ENCODE results near the gene PRKCA. TPM values are rescaled to one million over a fixed set of nuclear protein-coding genes. Genes with fewer than 3 reads are reported as not detected.

The PRKCA gene
- total and polyA plus RNA-seq, 2 donors from 2014 or later = 8.0 to 50.8 TPM

DNA sequence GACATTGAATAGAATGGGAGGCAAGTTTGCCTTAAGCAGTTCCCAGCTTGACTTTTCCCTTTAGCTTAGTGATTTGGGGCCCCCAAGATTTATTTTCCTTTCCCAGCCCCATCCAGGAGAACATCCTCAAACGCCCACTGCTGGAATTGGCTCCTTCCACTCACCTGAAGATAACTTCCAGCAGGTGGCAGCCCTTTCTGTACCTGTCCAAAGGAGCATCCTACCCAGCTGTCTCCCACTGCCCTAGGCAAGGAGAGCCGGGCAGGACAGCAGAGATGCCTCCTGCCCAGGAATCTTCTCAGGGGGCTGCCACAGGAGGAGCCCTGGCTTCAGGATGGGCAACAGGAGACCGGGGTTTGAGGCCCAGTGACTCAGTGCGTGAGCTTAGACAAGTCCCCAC is 538.9 kb downstream of the PRKCA start:
- no peaks in the 10 kb centered on the region for H3K4me1 ChIP-seq (ENCODE audit: control insufficient read depth in 2 of 3, insufficient read depth in 2 of 3, low read depth in 1 of 3, low read length in 3 of 3)
- FAIRE-seq (no peak), DNase-seq (no peak)
- no peak overlapping the region for H3K4me3 ChIP-seq (ENCODE audit: low read length in 3 of 3)
- H3K36me3 ChIP-seq (ENCODE audit: control insufficient read depth in 2 of 3, insufficient read depth in 3 of 3, low read length in 3 of 3) = no peaks in the 10 kb centered on the region
- no peak overlapping the region for H3K9ac ChIP-seq (ENCODE audit: low read length in 3 of 3)
- H3K27ac ChIP-seq (ENCODE audit: low read depth in 2 of 2, low read length in 2 of 2) = no peak overlapping the region
- intact Hi-C loops (cut with DNase I) = no loop called here
- TF ChIP-seq CTCF (IDR thresholded peaks at IDR 0.05; ENCODE audit: borderline replicate concordance, extremely low read depth, insufficient read depth) = no peak
- H3K9me3 ChIP-seq (ENCODE audit: control insufficient read depth in 2 of 3, insufficient read depth in 1 of 3, low read length in 3 of 3) = peaks cover 0 to 1% (median 0%) of the 10 kb centered on the region in 3 donors
- no peaks in the 10 kb centered on the region for H3K27me3 ChIP-seq (ENCODE audit: control insufficient read depth, insufficient read depth, low read length)

DNA sequence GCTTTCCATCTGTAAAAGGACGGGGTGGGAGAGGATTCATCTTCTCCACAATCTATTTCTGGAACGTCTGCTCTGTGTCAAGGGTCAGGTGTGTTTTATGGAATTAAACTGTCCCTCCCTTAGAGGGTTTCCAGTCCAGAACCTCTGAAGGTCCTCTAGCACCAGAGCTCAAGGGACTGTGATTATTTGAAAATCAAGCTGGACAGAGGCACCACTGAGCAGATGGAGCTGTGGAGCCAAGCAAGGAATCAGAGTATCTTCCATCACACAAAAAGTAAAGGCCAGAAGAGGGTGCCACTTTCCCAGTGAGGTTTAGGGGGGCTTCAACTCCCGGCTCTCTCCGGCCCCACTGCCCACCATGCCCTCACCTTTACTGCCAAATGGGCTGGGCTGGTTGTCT is 539.3 kb downstream of the PRKCA start:
- no peak for TF ChIP-seq CTCF (IDR thresholded peaks at IDR 0.05; ENCODE audit: borderline replicate concordance, extremely low read depth, insufficient read depth)
- Histone ChIP-seq H3K9ac (ENCODE audit: low read length in 3 of 3) (no peak overlapping the region), H3K36me3 (ENCODE audit: control insufficient read depth in 2 of 3, insufficient read depth in 3 of 3, low read length in 3 of 3) (no peaks in the 10 kb centered on the region), H3K27me3 (ENCODE audit: control insufficient read depth, insufficient read depth, low read length) (no peaks in the 10 kb centered on the region), H3K4me3 (ENCODE audit: low read length in 3 of 3) (no peak overlapping the region), H3K9me3 (ENCODE audit: control insufficient read depth in 2 of 3, insufficient read depth in 1 of 3, low read length in 3 of 3) (peaks cover 0 to 3% (median 0%) of the 10 kb centered on the region in 3 donors), H3K4me1 (ENCODE audit: control insufficient read depth in 2 of 3, insufficient read depth in 2 of 3, low read depth in 1 of 3, low read length in 3 of 3) (no peaks in the 10 kb centered on the region), H3K27ac (ENCODE audit: low read depth in 2 of 2, low read length in 2 of 2) (no peak overlapping the region)
- DNase-seq (no peak), FAIRE-seq (no peak)
- intact Hi-C loops (cut with DNase I) = no loop called here

DNA sequence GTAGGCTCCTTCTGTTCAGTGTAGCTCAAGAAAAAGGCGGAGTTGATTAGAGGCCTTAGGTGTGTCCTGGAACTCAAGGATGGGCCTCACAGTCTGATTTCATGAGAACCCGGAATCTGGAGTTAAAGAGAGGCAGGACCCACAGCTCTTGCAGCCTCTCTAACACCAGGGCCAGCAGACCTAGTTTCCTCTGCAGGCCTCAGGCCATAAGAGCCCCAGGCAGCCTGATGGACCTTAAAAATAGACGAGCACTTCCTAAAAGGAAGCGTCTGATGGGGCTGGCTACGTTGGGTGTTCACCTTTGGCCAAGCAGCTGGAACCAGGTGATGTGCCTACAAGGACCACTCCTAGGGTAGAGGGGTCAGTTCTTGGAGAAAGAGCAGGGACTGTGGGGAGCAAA is 540.1 kb downstream of the PRKCA start:
- Histone ChIP-seq H3K9ac (ENCODE audit: low read length in 3 of 3) (no peak overlapping the region), H3K27ac (ENCODE audit: low read depth in 2 of 2, low read length in 2 of 2) (no peak overlapping the region), H3K4me1 (ENCODE audit: control insufficient read depth in 2 of 3, insufficient read depth in 2 of 3, low read depth in 1 of 3, low read length in 3 of 3) (no peaks in the 10 kb centered on the region), H3K4me3 (ENCODE audit: low read length in 3 of 3) (no peak overlapping the region), H3K27me3 (ENCODE audit: control insufficient read depth, insufficient read depth, low read length) (no peaks in the 10 kb centered on the region), H3K36me3 (ENCODE audit: control insufficient read depth in 2 of 3, insufficient read depth in 3 of 3, low read length in 3 of 3) (no peaks in the 10 kb centered on the region), H3K9me3 (ENCODE audit: control insufficient read depth in 2 of 3, insufficient read depth in 1 of 3, low read length in 3 of 3) (peaks cover 0 to 3% (median 0%) of the 10 kb centered on the region in 3 donors)
- no peak for FAIRE-seq
- no peak for TF ChIP-seq CTCF (IDR thresholded peaks at IDR 0.05; ENCODE audit: borderline replicate concordance, extremely low read depth, insufficient read depth)
- intact Hi-C loops (cut with DNase I) = no loop called here
- DNase-seq = no peak

- intact Hi-C loops (cut with DNase I) = no loop called here
These were observed 540.5 kb downstream of the PRKCA start for GRCh38 chr17:66842959-66843358.

More at GRCh38 chr17:66842959-66843358, 540.5 kb downstream of the PRKCA start:
- Histone ChIP-seq H3K27ac (ENCODE audit: low read depth in 2 of 2, low read length in 2 of 2) (no peak overlapping the region), H3K9ac (ENCODE audit: low read length in 3 of 3) (no peak overlapping the region), H3K4me3 (ENCODE audit: low read length in 3 of 3) (no peak overlapping the region), H3K27me3 (ENCODE audit: control insufficient read depth, insufficient read depth, low read length) (no peaks in the 10 kb centered on the region), H3K9me3 (ENCODE audit: control insufficient read depth in 2 of 3, insufficient read depth in 1 of 3, low read length in 3 of 3) (peaks cover 0 to 3% (median 0%) of the 10 kb centered on the region in 3 donors), H3K36me3 (ENCODE audit: control insufficient read depth in 2 of 3, insufficient read depth in 3 of 3, low read length in 3 of 3) (no peaks in the 10 kb centered on the region), H3K4me1 (ENCODE audit: control insufficient read depth in 2 of 3, insufficient read depth in 2 of 3, low read depth in 1 of 3, low read length in 3 of 3) (no peaks in the 10 kb centered on the region)
- TF ChIP-seq CTCF (IDR thresholded peaks at IDR 0.05; ENCODE audit: borderline replicate concordance, extremely low read depth, insufficient read depth) = no peak
- no peak for FAIRE-seq
- DNase-seq = no peak
